K562 (cell line): Measurements from ENCODE around the gene HLA-DRB1. TPM values are rescaled to one million over a fixed set of nuclear protein-coding genes. Genes with fewer than 3 reads are reported as not detected.
"Not testable (repeated sequence)": the region's sequence is repeated elsewhere in the genome, so short reads cannot be mapped to it uniquely, and the experiment has no call there.

Source experiments
- ATAC-seq: fragments of 200-7000 bp; cut with Tn5 transposase; 3 replicates; pipeline ENCODE4 v1.9.1; 2020; ENCODE audit warnings: moderate library complexity
- BruUV-seq: library from RNA; stranded (reverse); fragments of 400-500 nt; replicated peaks from 2 replicates; lab custom pipeline; 2021; lab: Mats Ljungman, UMichigan
- CTCF ChIA-PET: fragments of 300-600 bp; formaldehyde crosslinking; extraction: SDS; loops from one replicate; lab custom pipeline; 2021; ENCODE audit warnings: low intra/inter-chr PET ratio; lab: Yijun Ruan, JAX
- POLR2A ChIA-PET: fragments of 300-600, 350-650 bp; sonication (Branson Sonifier 250); formaldehyde crosslinking; extraction: SDS; loops from one replicate; lab custom pipeline; 2021; ENCODE audit warnings: antibody characterized with exemption, inconsistent platforms; lab: Yijun Ruan, JAX
- DNase-seq, 4 experiments: peaks; one replicate each; pipeline versions ENCODE4 v3.0.0 to v3.0.0-alpha.2; 2011 to 2018; ENCODE audit warnings: low spot score in 3 of 4, mixed read lengths in 3 of 4; ENCODE audit errors: extremely low read depth in 1 of 4
- FAIRE-seq: peaks from 2 replicates; lab custom pipeline; 2011; peaks lifted over from hg19 to GRCh38; lab: Jason Lieb, UNC
- H2AFZ ChIP-seq: 2 replicates; pipeline ENCODE4 v1.6.0; 2011; ENCODE audit warnings: low read depth, low read length, control low read depth, inconsistent platforms
- H3K27ac ChIP-seq: fragments of 200-600 bp; 3 replicates; pipeline ENCODE4 v1.8.0; 2011; ENCODE audit warnings: low read depth, mild to moderate bottlenecking, control low read depth, inconsistent platforms, low read length, moderate library complexity, mixed read lengths; ENCODE audit errors: extremely low read depth
- H3K27me3 ChIP-seq, 2 experiments: fragments of 300-600 bp in 1 of 2; 2 replicates in 1 of 2; 3 replicates in 1 of 2; pipeline versions ENCODE4 v1.6.0 to v1.8.0; 2011; ENCODE audit warnings: inconsistent platforms in 2 of 2, low read length in 2 of 2, mild to moderate bottlenecking in 1 of 2, mixed read lengths in 1 of 2, moderate library complexity in 1 of 2; ENCODE audit not compliant: control insufficient read depth in 2 of 2, insufficient read depth in 2 of 2
- H3K36me3 ChIP-seq: fragments of 300-600 bp; 3 replicates; pipeline ENCODE4 v1.8.0; 2011; ENCODE audit warnings: mild to moderate bottlenecking, low read length, inconsistent platforms; ENCODE audit not compliant: control insufficient read depth, insufficient read depth
- H3K4me1 ChIP-seq, 2 experiments: fragments of 200-600 bp in 1 of 2; replicated peaks in 1 of 2; 2 replicates in 1 of 2; 3 replicates in 1 of 2; pipeline versions ENCODE4 v1.5.1 to v1.8.0; 2011; ENCODE audit warnings: inconsistent platforms in 2 of 2, low read length in 2 of 2, mild to moderate bottlenecking in 1 of 2, mixed read lengths in 1 of 2, moderate library complexity in 1 of 2; ENCODE audit not compliant: control insufficient read depth in 2 of 2, insufficient read depth in 2 of 2
- H3K4me2 ChIP-seq: 2 replicates; pipeline ENCODE4 v1.6.1; 2011; ENCODE audit warnings: low read length, control low read depth, inconsistent platforms, mixed read lengths; ENCODE audit not compliant: insufficient read depth
- H3K4me3 ChIP-seq: fragments of 200-600 bp; sonication (generic), shearing (Covaris generic); 2 replicates; pipeline ENCODE4 v1.5.1; 2016; ENCODE audit warnings: control low read depth, inconsistent platforms
- H3K79me2 ChIP-seq: fragments of 200-600 bp; 3 replicates; pipeline ENCODE4 v1.8.0; 2011; ENCODE audit warnings: low read length, inconsistent platforms; ENCODE audit not compliant: control insufficient read depth, insufficient read depth
- H3K9ac ChIP-seq, 2 experiments: 2 replicates each; pipeline versions ENCODE4 v1.6.0 to v1.6.1; 2011; ENCODE audit warnings: low read depth in 2 of 2, low read length in 2 of 2, control low read depth in 1 of 2, inconsistent platforms in 1 of 2, mild to moderate bottlenecking in 1 of 2, mixed read lengths in 1 of 2; ENCODE audit not compliant: insufficient read depth in 1 of 2
- H3K9me1 ChIP-seq: one replicate; pipeline ENCODE4 v1.6.0; 2011; ENCODE audit warnings: inconsistent platforms, mild to moderate bottlenecking, low read length, moderate library complexity; ENCODE audit not compliant: control insufficient read depth, insufficient read depth
- H3K9me3 ChIP-seq: replicated peaks from 2 replicates; pipeline ENCODE4 v1.5.1; 2011; ENCODE audit warnings: low read depth, low read length, inconsistent platforms; ENCODE audit not compliant: control insufficient read depth, insufficient read depth
- H4K20me1 ChIP-seq: replicated peaks from 2 replicates; pipeline ENCODE4 v1.6.1; 2011; ENCODE audit warnings: low read length, inconsistent platforms, mixed read lengths; ENCODE audit not compliant: control insufficient read depth, insufficient read depth
- ATF2 ChIP-seq: sonication (generic); formaldehyde crosslinking; IDR thresholded peaks from 2 replicates; pipeline ENCODE4 v1.8.1; 2022; ENCODE audit warnings: missing genetic modification reagents
- CAMTA2 ChIP-seq: fragments of 250-450 bp; sonication (Bioruptor Pico); conservative IDR thresholded peaks from 2 replicates; pipeline ENCODE4 v1.5.1; 2022
- FOXJ2 ChIP-seq: fragments of 200-800 bp; sonication (Bioruptor generic); IDR thresholded peaks from 2 replicates; pipeline ENCODE4 v1.6.1; 2016; ENCODE audit warnings: missing genetic modification characterization, missing compliant biosample characterization
- MTF1 ChIP-seq: fragments of 250-450 bp; sonication (Bioruptor Pico); IDR thresholded peaks from 2 replicates; pipeline ENCODE4 v1.9.0; 2021; ENCODE audit warnings: moderate library complexity, mild to moderate bottlenecking, inconsistent platforms, borderline replicate concordance
- RFX1 ChIP-seq: fragments of 450-650 bp; IDR thresholded peaks from 2 replicates; pipeline ENCODE4 v1.6.1; 2016; ENCODE audit warnings: mild to moderate bottlenecking, moderate library complexity
- SMAD4 ChIP-seq: fragments of 250-450 bp; sonication (Bioruptor Pico); conservative IDR thresholded peaks from 2 replicates; pipeline ENCODE4 v1.8.0; 2021; ENCODE audit warnings: inconsistent platforms, mild to moderate bottlenecking, moderate library complexity
- TCFL5 ChIP-seq: fragments of 250-450 bp; sonication (Bioruptor Pico); conservative IDR thresholded peaks from 2 replicates; pipeline ENCODE4 v1.6.1; 2021; ENCODE audit warnings: mild to moderate bottlenecking, moderate library complexity, matching md5 sums
- TEAD1 ChIP-seq, 2 experiments: fragments of 450-650 bp in 1 of 2; sonication (generic) in 1 of 2; formaldehyde crosslinking; IDR thresholded peaks; 2 replicates each; pipeline versions ENCODE4 v1.4.0 to v1.8.0; 2020 to 2022; ENCODE audit warnings: mild to moderate bottlenecking in 2 of 2, missing genetic modification reagents in 1 of 2
- WGBS: fragments of 100-300 bp; shearing (Covaris generic); methylation state at CpG from one replicate; pipeline ENCODE4 v1.1.6; 2016; ENCODE audit warnings: low coverage, mixed read lengths; ENCODE audit not compliant: insufficient coverage; ENCODE audit errors: missing lambda C conversion rate; 5-methylcytosine and 5-hydroxymethylcytosine counted together
- in situ Hi-C: fragments of 300-500 bp; cut with MboI; formaldehyde crosslinking; loops from 4 replicates; pipeline ENCODE4 v1.15.0; 2018; ENCODE audit warnings: inconsistent platforms, mixed read lengths
- intact Hi-C: fragments of 100-400 bp; cut with micrococcal nuclease; formaldehyde crosslinking; loops from 2 replicates; pipeline ENCODE4 v1.14.2; 2022
- polyA plus RNA-seq, 8 experiments: library from polyadenylated mRNA; depleted of rRNA in 4 of 8; stranded (reverse) in 5 of 8; unstranded in 3 of 8; fragments of >200 nt; fragmentation: Nextera tagmentation in 2 of 8; fragmentation: Illumina TruSeq in 1 of 8; extraction: Ambion mirVana in 2 of 8; extraction: Trizol in 1 of 8; gene quantifications; 2 replicates each; pipeline versions ENCODE4 v1.2.1 to v1.2.3, GENCODE V29; 2011 to 2014; ENCODE audit warnings: inconsistent platforms in 1 of 8, missing spikeins in 1 of 8
- total RNA-seq, 7 experiments: library from RNA; depleted of rRNA in 6 of 7; stranded (reverse); fragments of >200 nt in 6 of 7; fragmentation: Illumina TruSeq in 2 of 7; extraction: Trizol in 2 of 7; gene quantifications; 2 replicates each; pipeline versions ENCODE4 v1.2.1 to v1.2.3, GENCODE V29; 2011 to 2021; ENCODE audit warnings: low replicate concordance in 1 of 7

Gene HLA-DRB1
- total and polyA plus RNA-seq, 9 of the 15 experiments (the other 6 are each of a cell fraction or from before 2014, with no cell fraction given) = 0.06 to 0.78 (median 0.06) TPM; not detected in 6

DNA sequence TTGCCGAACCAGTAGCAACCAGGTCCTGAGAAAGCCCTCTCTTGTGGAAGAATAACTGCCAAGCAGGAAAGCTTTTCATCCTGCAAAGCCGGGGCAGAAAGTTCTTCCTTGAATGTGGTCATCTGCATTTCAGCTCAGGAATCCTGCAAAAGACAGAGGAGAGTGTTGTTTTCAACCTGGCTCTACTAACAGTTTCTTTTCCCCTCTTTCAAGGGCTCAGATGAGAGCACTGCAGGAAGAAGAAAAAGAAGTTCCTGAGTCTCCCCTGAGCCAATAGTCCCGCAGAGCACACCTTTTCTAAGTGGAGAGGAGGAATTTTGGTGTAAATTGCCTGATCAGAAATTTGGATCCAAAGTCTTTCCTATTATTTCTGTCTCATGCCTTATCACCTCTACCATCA lies 10.7 kb downstream of the HLA-DRB1 start:
- no peaks in the 10 kb centered on the region for H3K27me3 ChIP-seq
- no peaks in the 10 kb centered on the region for H3K79me2 ChIP-seq
- no peak overlapping the region for H2AFZ ChIP-seq
- no peaks in the 10 kb centered on the region for H4K20me1 ChIP-seq
- no TSS peak for BruUV-seq
- no peaks in the 10 kb centered on the region for H3K9me3 ChIP-seq
- no peak overlapping the region for H3K9ac ChIP-seq
- H3K27ac ChIP-seq = no peak overlapping the region
- H3K9me1 ChIP-seq = no peaks in the 10 kb centered on the region
- intact Hi-C loops = loop anchor here (10.0 kb wide), 1 partner anchor 94 kb away; no protein-coding TSS in a partner anchor
- H3K4me3 ChIP-seq = no peak overlapping the region
- ATAC-seq (no peak), DNase-seq (no peak), FAIRE-seq (no peak)
- H3K4me1 ChIP-seq = no peaks in the 10 kb centered on the region
- ChIA-PET CTCF (no interaction called here), POLR2A (interaction anchor here (1.3 kb wide), 1 partner anchor 26 kb away, joined by 3 read pairs; no protein-coding TSS in a partner anchor)
- no peak overlapping the region for H3K4me2 ChIP-seq
- in situ Hi-C loops = no loop called here
- WGBS = 0% methylated on average over 3 of the region's 3 CpGs
- TF ChIP-seq TEAD1 (CRISPR knock-in tag; IDR thresholded peaks at IDR 0.05) = no peak
- TF ChIP-seq SMAD4 = no peak
- no peak for TF ChIP-seq TCFL5 (CRISPR knock-in tag)
- TF ChIP-seq MTF1 = no peak
- no peak for TF ChIP-seq RFX1
- no peak for TF ChIP-seq ATF2 (CRISPR knock-in tag)
- no peak for TF ChIP-seq CAMTA2 (CRISPR knock-in tag)
- no peak for TF ChIP-seq FOXJ2
- TF ChIP-seq, all 486 proteins: peak for 0
- H3K36me3 ChIP-seq = no peaks in the 10 kb centered on the region

DNA sequence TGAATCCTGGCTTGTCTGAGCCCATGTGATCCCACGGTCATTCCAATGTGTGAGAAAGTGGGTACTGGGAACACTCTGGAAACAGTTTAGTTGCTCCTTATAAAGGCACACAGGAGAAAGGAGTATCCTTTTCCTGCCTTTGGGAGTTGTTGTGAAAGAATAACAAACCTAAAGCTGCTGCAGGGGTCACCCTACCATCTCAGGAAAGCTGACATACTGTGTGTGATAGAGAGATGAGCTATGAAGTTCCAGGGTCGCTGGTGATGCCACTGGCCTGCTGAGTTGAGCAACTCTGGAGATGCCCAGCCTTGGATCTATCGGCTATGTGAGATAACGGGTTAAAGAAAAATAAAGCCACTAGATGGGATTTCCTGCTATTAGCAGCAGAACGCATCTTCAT lies 12.2 kb downstream of the HLA-DRB1 start:
- H3K9me3 ChIP-seq, BruUV-seq, H3K79me2 ChIP-seq, H3K27me3 ChIP-seq, H3K4me3 ChIP-seq, H3K9ac ChIP-seq, H2AFZ ChIP-seq, FAIRE-seq, H3K9me1 ChIP-seq, POLR2A ChIA-PET, H3K4me2 ChIP-seq, DNase-seq, H3K36me3 ChIP-seq, ATAC-seq, H3K27ac ChIP-seq, in situ Hi-C loops, H4K20me1 ChIP-seq, H3K4me1 ChIP-seq: not testable (repeated sequence)
- 0% methylated on average over 5 of the region's 5 CpGs for WGBS
- intact Hi-C loops = loop anchor here (10.0 kb wide), 1 partner anchor 93 kb away; no protein-coding TSS in a partner anchor
- CTCF ChIA-PET = interaction anchor here (0.7 kb wide), 1 partner anchor 290 kb away, joined by 3 read pairs; no protein-coding TSS in a partner anchor
